Measurements from ENCODE around the gene COL4A1.
"Not testable (repeated sequence)": the region's sequence is repeated elsewhere in the genome, so short reads cannot be mapped to it uniquely, and the experiment has no call there.

The COL4A1 gene

DNA sequence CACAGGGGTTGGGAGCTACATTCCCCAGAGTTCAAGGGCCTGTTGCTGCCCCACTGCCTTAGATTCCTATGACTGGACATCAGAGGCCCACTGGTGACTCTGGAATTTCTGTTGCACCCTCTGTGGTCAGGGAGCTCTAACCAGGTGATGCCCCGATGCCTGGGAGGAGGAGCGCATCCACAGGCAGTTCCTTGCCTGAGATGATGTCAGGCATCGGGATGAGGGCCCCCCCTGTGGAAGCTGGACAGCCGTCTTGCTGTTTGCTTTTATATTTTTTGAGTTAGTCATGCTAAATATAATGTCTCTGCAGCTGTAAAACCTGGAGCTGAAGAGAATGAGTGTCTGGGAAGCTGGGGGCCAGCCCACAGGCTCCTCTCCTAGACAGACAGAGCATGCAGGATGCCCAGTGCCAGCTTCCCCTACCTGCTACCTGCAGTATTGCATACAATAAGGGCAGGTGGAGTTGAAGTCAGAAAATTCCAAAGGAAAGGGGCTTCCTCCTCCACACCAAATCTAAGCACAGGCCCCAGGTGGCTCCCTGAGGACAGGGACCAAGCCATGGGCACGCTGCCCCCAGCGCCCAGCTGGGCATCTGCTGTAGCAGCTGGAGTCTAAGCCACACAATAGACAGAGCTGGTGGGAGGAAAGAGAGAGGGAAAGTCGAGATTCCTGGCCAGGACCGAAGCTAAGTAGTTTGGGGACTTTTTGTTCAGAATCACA, 16.4 kb upstream of the COL4A1 start:
- DNase-seq = no peak

DNA sequence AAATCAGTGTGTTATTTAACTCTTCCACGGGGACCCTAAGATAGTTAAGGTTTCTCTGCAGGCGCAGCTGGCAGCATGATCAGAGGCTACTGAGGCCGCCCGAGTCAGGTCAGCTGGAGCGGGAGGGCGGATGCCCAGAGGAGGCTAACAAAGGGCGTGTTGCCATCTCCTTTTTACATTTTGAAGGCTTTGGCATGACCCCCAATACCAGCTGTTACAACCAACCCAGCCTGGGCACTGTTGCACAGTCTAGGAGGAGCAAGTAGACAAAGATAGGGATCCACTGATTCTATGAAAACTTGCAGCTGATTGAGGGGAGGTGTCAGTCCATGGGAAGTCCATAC, 15.8 kb upstream of the COL4A1 start:
- no peak for DNase-seq

DNA sequence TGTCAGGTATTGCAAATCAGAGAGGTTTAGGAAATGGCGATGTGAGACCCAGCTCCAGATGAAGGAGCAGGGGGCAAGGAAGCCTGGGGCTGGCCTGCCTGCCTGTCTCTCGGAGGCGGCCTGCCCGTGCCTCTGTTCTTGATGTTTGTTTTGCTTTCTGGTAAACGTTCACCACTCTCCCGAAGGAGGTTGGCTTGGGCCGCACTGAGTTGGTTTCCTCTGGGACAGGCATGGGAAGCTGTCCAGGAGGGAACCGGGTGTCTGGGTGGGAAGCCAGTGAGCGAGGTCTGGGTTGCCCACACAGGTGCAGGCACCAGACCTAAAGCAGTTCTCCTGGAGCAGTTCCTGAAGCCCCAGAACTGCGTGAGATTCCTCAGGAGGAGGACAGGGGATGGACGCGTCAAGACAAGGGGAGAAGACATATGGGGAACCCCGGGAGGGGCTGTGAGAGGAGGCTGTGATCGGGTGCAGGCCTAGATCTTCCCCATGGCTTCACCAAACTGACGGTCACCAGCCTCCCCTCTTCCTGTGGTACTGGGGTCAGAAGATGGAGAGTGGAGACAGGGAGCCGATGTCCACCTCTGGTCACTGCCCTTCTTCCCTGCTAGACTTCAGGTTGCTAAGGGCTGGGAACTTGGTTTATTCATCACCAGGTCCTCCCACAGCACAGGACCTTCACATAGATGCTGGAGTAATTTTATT, 15.3 kb upstream of the COL4A1 start:
- DNase-seq = no peak

DNA sequence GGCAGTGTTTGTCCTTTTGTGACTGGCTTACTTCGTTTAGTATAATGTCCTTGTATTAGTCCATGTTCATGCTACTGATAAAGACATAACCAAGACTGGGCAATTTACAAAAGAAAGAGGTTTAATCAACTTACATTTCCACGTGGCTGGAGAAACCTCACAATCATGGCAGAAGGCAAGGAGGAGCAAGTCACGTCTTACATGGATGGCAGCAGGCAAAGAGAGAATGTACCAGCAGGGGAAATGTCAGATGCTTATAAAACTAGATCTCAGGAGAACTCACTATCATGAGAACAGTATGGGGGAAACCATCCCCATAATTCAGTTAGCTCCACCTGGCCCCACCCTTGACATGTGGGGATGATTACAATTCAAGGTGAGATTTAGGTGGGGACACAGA, 14.6 kb upstream of the COL4A1 start:
- not testable (repeated sequence) for DNase-seq

DNA sequence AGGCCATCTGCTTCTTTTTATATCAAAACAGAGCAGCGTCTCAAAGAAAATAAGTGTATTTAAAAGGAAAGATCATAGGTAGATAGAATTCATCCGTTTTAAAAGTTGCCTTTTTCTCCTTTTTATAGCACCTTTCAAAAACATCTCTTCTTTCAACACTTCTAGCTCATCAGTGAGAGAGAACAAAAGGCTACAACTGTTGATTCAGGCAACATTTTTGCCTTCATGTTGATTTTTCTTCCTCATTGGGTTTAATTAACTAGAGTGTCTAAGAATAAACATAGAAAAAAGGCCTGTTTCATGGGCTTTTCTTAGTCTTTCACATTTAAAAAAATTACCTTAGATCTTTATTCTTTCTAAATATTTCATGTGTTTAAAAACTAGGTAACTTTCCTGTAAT, 13.7 kb upstream of the COL4A1 start:
- DNase-seq = no peak

DNA sequence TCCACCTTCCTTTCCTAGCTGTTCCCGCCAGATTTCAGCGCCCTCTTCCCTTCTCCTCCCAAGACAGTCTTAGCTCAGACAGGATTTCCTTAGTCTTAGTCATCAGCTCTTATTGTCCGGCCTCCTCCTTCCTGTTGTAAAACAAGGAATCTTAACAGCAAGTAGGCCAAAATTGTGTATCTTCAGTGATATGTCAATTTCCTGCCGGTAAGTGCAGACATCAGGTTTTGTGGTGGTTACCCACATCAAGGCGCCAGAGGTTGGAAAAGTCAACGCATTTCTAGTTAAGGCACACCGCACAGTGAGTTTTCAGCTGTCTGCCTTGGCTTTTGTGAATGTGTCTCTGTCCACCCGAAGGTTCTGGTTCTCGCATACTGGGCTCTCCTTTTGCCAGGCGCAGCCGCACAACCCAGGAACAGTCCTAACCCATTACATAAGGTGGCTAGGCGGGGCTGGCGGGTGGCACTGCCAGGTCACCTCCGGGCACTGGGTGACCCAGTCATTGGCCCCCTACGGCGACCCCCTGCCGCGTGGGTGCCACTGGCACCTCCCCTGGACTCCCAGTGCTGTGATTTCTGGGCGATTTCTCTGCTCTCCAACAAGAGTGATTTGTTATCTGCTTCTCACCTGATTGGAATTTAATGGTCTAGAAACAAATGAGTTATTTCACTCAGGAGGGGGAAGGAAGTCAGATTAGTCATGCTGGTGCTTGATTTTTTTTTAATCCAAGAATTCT, 13.0 kb upstream of the COL4A1 start:
- no peak for DNase-seq

DNA sequence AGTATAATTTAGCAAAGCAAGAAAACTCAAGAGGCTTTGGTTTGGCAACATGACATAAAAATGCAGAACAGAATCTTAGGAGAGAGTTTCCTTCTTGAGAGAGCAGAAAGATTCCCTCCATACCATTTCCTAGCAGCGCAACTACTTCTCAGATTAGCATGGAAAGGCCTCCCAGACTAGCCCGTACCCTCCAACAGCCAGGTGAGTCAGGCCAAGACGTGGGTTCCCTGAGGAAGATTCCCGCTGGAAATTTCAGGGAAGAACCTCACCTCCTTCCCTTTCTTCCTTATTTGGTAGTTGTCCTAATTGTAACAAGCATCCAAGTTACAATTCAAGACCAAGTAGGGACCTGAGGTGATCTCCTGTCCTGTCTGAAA, 12.4 kb upstream of the COL4A1 start:
- DNase-seq = no peak

DNA sequence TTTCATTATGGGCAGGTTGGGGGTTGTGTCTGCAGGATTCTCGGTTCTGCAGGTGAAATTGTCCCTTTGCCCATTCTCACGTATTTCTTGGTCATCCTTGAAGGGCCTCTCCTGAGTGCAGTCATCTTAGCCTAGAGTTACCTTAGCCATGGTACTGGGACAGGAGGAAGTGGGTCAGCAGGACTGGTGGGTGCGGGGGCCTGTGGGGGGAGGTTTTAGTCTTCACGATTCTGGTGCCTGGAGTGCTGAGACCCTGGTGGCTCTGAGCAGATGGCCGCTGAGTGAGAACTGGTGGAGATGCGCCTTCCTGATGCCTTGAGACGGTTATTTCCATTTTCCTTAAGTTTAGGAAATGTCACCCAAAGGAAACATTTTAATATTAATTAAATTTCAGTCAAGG, 12.0 kb upstream of the COL4A1 start:
- DNase-seq = no peak

DNA sequence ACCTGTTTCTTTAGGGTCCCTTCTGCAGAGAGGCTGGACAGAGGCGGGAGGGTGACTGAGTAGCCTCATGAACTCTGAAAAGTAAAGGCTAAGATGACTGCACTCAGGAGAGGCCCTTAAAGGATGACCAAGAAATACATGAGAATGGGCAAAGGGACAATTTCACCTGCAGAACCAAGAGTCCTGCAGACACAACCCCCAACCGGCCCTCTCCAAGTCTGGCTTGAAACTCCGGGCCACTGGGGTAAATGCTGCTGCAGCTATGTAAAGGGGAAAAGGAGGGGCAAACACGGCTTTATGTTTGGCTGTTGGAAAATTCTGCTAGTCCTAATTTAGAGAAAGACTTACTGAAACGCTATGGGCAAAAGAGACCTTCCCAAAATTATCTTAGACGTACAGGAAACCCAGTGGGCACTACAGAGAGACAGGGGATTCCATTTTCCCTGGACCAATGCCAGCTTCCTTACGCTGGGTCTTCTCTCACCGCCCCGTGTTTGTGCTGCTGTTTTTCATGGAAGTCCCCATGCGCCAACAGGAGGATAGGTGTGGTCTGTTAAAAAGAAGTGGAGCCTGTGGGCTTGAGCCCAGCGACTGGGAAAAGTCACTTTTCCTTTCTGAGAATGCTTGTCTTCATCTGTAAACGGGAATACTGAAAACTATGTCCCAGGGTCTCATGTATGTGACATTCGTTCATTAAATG, 10.7 kb upstream of the COL4A1 start:
- DNase-seq = no peak

DNA sequence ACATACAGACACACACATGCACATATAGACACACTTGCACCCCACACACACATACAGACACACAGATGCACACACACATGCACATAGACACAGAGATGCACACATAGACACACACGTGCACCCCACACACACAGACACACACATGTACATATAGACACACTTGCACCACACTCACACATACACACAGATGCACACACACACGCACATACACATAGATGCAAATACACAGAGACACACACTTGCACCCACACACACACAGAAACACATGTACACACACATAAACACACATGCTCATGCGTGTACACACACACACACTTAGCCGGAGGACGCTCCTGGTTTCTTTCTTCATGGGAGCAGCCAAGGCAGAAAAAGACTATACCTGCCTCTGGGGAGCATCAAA, 10.1 kb upstream of the COL4A1 start:
- no peak for DNase-seq

DNA sequence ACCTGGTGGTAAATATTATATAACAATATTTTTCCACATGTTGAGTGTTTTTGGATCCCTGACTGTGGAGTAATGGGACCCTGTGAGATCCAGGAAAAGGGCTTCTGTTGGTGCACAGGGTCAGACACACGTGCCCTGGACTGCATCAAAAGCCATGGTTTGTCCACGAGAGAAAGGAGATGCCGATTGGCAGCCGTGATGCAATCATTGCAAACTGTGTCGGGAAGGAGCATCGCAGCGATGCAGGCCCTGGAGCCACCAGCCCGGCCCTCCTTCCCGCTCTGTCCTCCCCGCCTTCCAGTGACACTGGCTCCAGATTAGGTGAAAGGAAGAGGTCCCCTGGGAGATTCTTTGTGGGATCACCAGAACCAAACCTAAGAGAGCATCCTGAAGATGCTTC, 9.2 kb upstream of the COL4A1 start:
- DNase-seq = no peak

DNA sequence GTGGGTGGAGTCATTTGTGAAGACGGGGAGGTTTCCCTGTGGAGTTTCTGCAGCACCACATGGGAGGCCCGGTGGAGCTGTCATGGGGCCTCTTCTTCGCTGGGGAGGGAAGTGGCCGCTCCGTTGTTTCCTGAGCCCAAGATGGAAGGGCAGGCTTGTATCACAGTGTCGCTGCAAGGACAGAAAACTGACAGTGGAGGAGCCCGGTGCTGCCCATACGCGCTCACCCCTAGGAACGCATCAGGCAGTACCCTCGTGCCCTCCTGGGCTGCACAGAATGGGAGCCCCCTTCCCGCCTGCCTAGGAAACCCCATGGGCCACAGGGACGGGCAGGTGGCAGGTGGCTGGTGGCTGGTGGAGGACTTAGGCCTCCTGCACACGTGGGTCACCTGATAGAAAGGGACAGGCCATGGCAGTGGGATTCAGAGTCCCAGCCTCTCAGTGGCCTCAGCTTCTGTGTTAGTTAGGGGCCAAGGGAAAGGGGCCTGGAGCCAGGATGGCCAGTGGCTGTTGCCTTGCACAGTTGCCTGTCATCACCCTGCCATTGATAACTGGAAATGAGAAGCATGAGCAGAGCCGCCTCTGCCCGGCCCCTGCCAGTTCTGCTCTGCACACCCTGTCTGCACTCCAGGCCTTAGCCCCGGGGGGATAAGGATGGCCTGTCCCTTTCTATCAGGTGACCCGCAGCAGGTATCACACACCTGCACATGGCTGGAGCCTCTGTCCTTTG, 7.7 kb upstream of the COL4A1 start:
- DNase-seq = no peak

DNA sequence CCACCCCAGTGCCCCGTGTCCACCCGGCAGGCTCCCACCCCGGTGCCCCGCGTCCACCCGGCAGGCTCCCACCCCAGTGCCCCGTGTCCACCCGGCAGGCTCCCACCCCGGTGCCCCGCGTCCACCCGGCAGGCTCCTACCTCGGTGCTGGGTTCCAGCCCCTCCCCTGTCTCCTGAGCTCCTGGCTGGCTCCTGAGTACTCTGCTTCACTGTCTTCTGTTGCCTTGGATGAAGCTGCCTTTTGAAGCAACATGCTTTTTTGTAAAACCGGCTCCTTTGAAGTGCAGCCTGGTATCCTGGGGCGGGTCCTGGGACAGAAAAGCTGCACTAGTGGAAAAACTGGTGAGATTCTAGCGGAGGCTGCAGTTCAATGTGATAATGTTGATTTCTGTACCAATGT, 6.8 kb upstream of the COL4A1 start:
- DNase-seq = not testable (repeated sequence)

DNA sequence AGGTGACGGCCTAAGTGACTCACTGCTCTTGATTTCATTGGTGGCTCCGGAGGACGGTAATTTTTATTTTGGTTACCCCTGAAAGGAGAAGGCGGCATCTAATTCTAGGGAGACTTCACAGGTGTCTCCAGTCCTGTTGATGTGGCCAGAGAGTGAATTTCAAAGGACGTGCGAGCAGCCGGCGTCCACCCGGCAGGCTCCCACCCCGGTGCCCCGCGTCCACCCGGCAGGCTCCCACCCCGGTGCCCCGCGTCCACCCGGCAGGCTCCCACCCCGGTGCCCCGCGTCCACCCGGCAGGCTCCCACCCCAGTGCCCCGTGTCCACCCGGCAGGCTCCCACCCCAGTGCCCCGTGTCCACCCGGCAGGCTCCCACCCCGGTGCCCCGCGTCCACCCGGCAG, 6.3 kb upstream of the COL4A1 start:
- not testable (repeated sequence) for DNase-seq

DNA sequence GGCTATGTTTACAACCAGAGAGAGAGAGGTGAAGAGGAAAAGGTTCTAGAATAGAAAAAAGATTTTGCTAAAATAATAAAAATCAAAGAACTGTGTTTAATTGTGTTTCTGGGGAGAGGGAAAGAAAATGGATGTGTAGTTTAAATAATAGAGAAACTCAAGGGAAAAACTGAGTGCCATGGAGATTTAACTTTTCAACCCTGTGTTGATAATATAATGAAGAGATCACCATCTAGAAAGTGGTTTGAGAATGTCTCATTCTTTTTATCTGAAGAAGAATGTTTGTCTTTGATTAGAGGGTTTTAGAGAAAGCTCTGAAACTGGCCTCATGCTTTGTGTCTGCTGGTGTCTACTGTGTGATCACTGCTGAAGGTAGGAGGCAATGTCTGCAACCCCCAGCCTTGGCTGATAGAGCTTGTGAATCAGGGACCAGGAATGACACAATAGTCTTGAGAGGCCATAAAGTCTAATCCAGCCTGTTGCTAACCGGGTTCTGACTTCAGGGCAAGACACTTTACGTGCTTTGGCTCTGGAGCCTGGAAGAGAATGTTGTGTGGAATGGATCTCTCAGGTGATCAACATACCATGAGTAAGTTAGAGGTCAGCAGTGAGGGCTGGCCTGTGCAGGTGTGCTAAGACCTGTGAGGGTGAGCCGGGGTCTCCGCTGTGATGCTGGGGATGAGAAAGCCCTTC, 5.5 kb upstream of the COL4A1 start:
- DNase-seq = no peak

DNA sequence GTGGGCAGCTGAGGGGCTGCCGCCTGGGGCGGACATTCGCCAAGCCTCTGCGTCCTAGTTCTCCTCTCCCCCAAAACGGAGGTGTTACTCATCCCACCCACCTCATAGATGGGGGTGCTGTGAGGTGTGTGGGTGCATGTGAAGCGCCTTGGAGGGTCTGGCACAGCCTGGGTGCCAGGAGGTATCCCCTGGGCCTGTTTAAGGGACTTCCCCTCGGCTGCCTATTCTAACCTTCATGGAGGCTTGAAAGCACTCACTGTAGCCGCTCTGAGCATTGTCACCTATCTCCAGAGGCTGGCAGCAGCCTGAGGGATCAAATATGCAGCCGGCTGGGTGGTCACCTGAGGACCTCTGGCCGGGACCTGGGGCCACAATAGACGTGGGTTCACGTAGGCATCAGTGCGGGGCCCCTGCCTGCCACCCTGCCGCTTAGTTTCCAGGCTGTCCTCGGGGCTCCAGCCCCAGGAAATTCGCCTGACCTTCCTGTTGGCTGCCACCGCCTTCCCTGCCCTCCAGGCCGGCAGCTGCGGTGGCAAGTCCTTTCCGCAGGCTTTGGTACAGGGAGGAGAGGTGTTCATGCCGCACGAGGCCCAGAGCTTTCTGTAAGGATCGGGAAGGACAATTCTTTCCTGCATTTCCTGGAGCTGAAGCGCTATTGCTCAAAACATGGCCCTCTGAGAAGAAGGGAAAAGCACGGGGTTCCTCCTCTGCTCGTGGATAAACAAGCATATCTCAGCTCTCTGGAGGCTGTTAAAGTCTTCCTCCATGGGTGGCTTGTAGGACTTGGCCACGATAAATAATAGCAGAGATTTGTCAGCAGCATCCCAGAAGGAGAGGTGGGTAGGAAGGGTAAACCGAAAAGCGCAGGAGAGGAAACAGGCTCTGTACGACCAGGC, 4.7 kb upstream of the COL4A1 start:
- DNase-seq = no peak

DNA sequence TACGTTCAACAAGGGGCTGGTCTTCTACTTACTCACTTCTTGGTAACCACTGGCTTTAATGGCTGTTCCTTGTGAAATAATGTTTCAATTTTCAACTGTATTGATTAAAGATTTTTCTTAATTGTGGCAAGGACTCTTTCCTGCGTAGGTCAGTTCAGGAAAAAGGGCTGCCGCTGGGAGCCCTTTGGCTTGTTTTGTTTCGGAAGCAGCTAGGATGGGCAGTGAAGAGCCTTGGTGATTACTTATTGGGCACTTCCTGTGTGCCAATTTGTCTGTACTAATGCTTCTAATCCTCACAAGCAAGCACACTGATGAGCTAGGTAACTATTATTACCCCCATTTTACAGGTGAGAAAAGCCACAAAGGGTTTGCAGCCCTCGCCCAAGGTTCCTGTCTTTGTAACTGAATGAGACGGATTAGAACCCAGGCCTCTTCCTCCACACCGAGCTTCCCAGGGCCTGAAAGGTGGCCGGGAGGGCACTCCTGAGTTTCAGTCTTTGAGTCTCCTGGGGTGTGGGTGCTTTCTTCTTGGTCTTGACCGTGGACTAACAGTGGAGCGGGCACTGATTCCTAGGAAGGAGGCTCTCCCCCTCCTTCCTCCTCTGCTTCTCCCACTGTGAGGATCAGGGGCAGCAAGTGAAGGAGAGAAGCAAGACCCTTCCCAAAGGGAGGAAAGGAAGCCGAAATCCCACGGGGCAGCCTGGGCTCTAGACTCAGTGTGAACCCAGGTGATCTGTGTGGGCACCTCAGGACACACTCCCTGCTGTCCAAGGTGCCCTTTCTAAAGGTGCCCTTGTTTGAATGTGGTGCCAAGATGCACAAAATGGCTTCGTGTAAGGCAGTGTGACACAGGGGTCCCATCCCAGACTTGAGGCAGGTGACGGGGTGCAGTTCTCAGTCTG, 3.8 kb upstream of the COL4A1 start:
- DNase-seq = no peak

DNA sequence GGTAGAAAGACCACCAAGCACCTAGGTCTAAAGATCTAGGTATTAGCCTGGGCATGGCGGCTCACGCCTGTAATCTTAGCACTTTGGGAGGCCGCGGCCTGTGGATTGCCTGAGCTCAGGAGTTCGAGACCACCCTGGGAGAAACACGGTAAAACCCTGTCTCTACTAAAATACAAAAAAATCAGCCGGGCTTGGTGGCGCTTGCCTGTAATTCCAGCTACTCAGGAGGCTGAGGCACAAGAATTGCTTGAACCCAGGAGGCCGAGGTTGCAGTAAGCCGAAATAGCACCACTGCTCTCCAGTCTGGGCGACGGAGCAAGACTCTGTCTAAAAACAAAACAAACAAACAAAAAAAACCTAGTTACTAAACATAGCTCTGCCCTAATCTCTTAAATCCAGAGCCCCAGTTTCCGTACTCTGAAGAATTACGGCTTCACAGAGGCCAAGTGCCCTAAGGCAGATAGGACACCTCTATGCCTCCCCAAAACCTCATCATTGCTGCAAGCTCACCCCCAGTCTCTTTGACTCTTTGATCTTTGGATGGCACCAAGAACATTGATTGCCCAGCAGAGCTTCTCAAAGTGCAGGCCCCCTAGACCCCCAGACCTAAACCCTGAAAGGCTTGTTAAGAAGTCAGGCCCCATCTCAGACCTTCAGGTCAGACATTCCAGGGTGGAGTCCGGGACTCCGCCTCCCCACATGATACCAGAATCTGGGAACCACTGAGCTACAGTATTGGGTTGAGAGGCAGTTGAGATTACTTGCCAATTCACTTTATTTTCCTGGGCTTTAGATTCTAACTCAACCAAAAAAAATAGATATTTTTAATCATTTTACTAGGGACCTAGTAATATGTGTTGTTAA, 2.9 kb upstream of the COL4A1 start:
- DNase-seq = no peak

All from SIG-M5 (cell line).